Stimulated activated CD4-positive, alpha-beta T cell treated with anti-CD3 and anti-CD28 coated beads, Interleukin-1b, Interleukin-23, amount 100 ng/mL, for 4 hours (primary cell): ENCODE data around the gene INHBB.

Source experiments
- DNase-seq, 2 donors: peaks; one replicate each; pipeline ENCODE4 v3.0.0-alpha.2; 2020; ENCODE audit warnings: low read depth in 2 of 2

The INHBB gene

GRCh38 chr2:120355780-120356266, 9.9 kb downstream of the INHBB start:
- no peak for DNase-seq

- no peak for DNase-seq
These were observed 11.8 kb downstream of the INHBB start for GRCh38 chr2:120357768-120358167.

GRCh38 chr2:120358734-120359465, 13.0 kb downstream of the INHBB start:
- no peak for DNase-seq

GRCh38 chr2:120360307-120360855, 14.4 kb downstream of the INHBB start:
- DNase-seq: no peak

- no peak for DNase-seq
These were observed 17.0 kb downstream of the INHBB start for GRCh38 chr2:120362926-120363325.

- no peak for DNase-seq
These were observed 19.4 kb downstream of the INHBB start for GRCh38 chr2:120365236-120365793.

GRCh38 chr2:120366698-120367097, 20.8 kb downstream of the INHBB start:
- no peak for DNase-seq

- no peak for DNase-seq
These were observed 21.3 kb downstream of the INHBB start for GRCh38 chr2:120367221-120367620.

GRCh38 chr2:120367649-120368048, 21.7 kb downstream of the INHBB start:
- no peak for DNase-seq

- no peak for DNase-seq
These were observed 22.1 kb downstream of the INHBB start for GRCh38 chr2:120368086-120368485.

- no peak for DNase-seq
These were observed 23.3 kb downstream of the INHBB start for GRCh38 chr2:120369250-120369649.

GRCh38 chr2:120371969-120372625, 26.2 kb downstream of the INHBB start:
- DNase-seq: no peak

- DNase-seq: no peak
These were observed 26.9 kb downstream of the INHBB start for GRCh38 chr2:120372816-120373215.

GRCh38 chr2:120373424-120373823, 27.5 kb downstream of the INHBB start:
- no peak for DNase-seq

- no peak for DNase-seq
These were observed 28.9 kb downstream of the INHBB start for GRCh38 chr2:120374821-120375220.

- no peak for DNase-seq
These were observed 29.5 kb downstream of the INHBB start for GRCh38 chr2:120375251-120376020.

- DNase-seq: no peak
These were observed 30.2 kb downstream of the INHBB start for GRCh38 chr2:120376101-120376500.

- no peak for DNase-seq
These were observed 31.0 kb downstream of the INHBB start for GRCh38 chr2:120376679-120377640.

GRCh38 chr2:120378605-120379004, 32.7 kb downstream of the INHBB start:
- no peak for DNase-seq
